Fibroblast of the aortic adventitia (primary cell): Measurements from ENCODE around the gene RAX. TPM values are rescaled to one million over a fixed set of nuclear protein-coding genes. Genes with fewer than 3 reads are reported as not detected.
A peak's percentile ranks its signal among the peaks of the same experiment; 100 is the strongest.

Experiments used
- DNase-seq: peaks from one replicate; pipeline ENCODE4 v3.0.0-alpha.2; 2010; ENCODE audit warnings: low read depth
- H3K4me3 ChIP-seq: 2 replicates; pipeline ENCODE4 v1.5.1; 2011; ENCODE audit warnings: low read depth, mild to moderate bottlenecking, control low read depth, low read length, moderate library complexity
- CTCF ChIP-seq: IDR thresholded peaks from 2 replicates; pipeline ENCODE4 v1.5.1; 2011; ENCODE audit warnings: mild to moderate bottlenecking, low read length, control low read depth, inconsistent platforms; ENCODE audit not compliant: insufficient read depth
- total RNA-seq: library from RNA; depleted of rRNA; stranded (reverse); fragments of >200 nt; gene quantifications from 2 replicates; pipeline ENCODE4 v1.2.3, GENCODE V29; 2012; ENCODE audit warnings: low replicate concordance

The RAX gene
- total RNA-seq, 1 donor, result not detected

GRCh38 chr18:59268721-59269562 lies 4.3 kb downstream of the RAX start:
- no peak for DNase-seq
- H3K4me3 ChIP-seq, result no peak overlapping the region
- TF ChIP-seq CTCF, result no peak

GRCh38 chr18:59268127-59268720 lies 5.0 kb downstream of the RAX start:
- H3K4me3 ChIP-seq, result no peak overlapping the region
- TF ChIP-seq CTCF, result no peak
- DNase-seq, result no peak

- no peak overlapping the region for H3K4me3 ChIP-seq
- no peak for TF ChIP-seq CTCF
- DNase-seq, result peak; percentile 14
Measured at GRCh38 chr18:59267503-59268126, 5.6 kb downstream of the RAX start.

GRCh38 chr18:59266886-59267502 lies 6.3 kb downstream of the RAX start:
- no peak for DNase-seq
- no peak overlapping the region for H3K4me3 ChIP-seq
- no peak for TF ChIP-seq CTCF

- TF ChIP-seq CTCF, result no peak
- no peak for DNase-seq
Measured at GRCh38 chr18:59266459-59266858, 6.8 kb downstream of the RAX start.

GRCh38 chr18:59265974-59266369 lies 7.3 kb downstream of the RAX start:
- DNase-seq, result no peak
- no peak overlapping the region for H3K4me3 ChIP-seq
- TF ChIP-seq CTCF, result no peak

More at GRCh38 chr18:59266459-59266858, 6.8 kb downstream of the RAX start:
- no peak overlapping the region for H3K4me3 ChIP-seq
